PC-9 (cell line): Measurements from ENCODE around the gene C4orf17.

ENCODE experiments used
- CTCF ChIP-seq: fragments of 200-600 bp; sonication (generic); conservative IDR thresholded peaks from 2 replicates; pipeline ENCODE4 v1.6.1; 2017; ENCODE audit warnings: mixed run types, antibody characterized with exemption, mild to moderate bottlenecking, moderate library complexity
- EZH2 ChIP-seq: fragments of 200-600 bp; sonication (generic); IDR thresholded peaks from 2 replicates; pipeline ENCODE4 v1.8.0; 2017; ENCODE audit warnings: antibody characterized with exemption, low read depth

- TF ChIP-seq CTCF: no peak
- TF ChIP-seq EZH2: no peak
Observed at GRCh38 chr4:99483636-99484035, 27.2 kb upstream of the C4orf17 start.
